Measurements from ENCODE around the gene CREB3L4.

CREB3L4 gene

GRCh38 chr1:153937331-153937730 lies 30.4 kb upstream of the CREB3L4 start:
- no peak for DNase-seq (ENCODE audit: low read depth)

- DNase-seq (ENCODE audit: low read depth): no peak
Observed at GRCh38 chr1:153938996-153939395, 28.7 kb upstream of the CREB3L4 start.

- no peak for DNase-seq (ENCODE audit: low read depth)
Observed at GRCh38 chr1:153939476-153939875, 28.2 kb upstream of the CREB3L4 start.

- no peak for DNase-seq (ENCODE audit: low read depth)
Observed at GRCh38 chr1:153940756-153941155, 26.9 kb upstream of the CREB3L4 start.

- no peak for DNase-seq (ENCODE audit: low read depth)
Observed at GRCh38 chr1:153941826-153942725, 25.6 kb upstream of the CREB3L4 start.

GRCh38 chr1:153942766-153943549 lies 24.7 kb upstream of the CREB3L4 start:
- DNase-seq (ENCODE audit: low read depth): no peak

GRCh38 chr1:153944005-153944826 lies 23.5 kb upstream of the CREB3L4 start:
- DNase-seq (ENCODE audit: low read depth): no peak

- no peak for DNase-seq (ENCODE audit: low read depth)
Observed at GRCh38 chr1:153944827-153945117, 22.9 kb upstream of the CREB3L4 start.

GRCh38 chr1:153945131-153945794 lies 22.4 kb upstream of the CREB3L4 start:
- DNase-seq (ENCODE audit: low read depth): peak; percentile 70

- DNase-seq (ENCODE audit: low read depth): peak; percentile 63
Observed at GRCh38 chr1:153945795-153946621, 21.7 kb upstream of the CREB3L4 start.

- DNase-seq (ENCODE audit: low read depth): peak; percentile 58
Observed at GRCh38 chr1:153946622-153947241, 21.0 kb upstream of the CREB3L4 start, which contains the start of gene DENND4B. Gene DENND4B, minus strand, starts transcription at chr1:153946718. Its CDS starts 2,344 bp downstream, at chr1:153944374.

- no peak for DNase-seq (ENCODE audit: low read depth)
Observed at GRCh38 chr1:153951183-153951582, 16.5 kb upstream of the CREB3L4 start.

- DNase-seq (ENCODE audit: low read depth): no peak
Observed at GRCh38 chr1:153951801-153952200, 15.9 kb upstream of the CREB3L4 start.

GRCh38 chr1:153953859-153954365 lies 13.8 kb upstream of the CREB3L4 start:
- DNase-seq (ENCODE audit: low read depth): no peak

GRCh38 chr1:153954826-153955225 lies 12.9 kb upstream of the CREB3L4 start:
- no peak for DNase-seq (ENCODE audit: low read depth)

GRCh38 chr1:153956997-153957715 lies 10.5 kb upstream of the CREB3L4 start:
- DNase-seq (ENCODE audit: low read depth): no peak

- DNase-seq (ENCODE audit: low read depth): no peak
Observed at GRCh38 chr1:153957744-153958110, 10.0 kb upstream of the CREB3L4 start.

GRCh38 chr1:153958111-153958960 lies 9.4 kb upstream of the CREB3L4 start, which contains the start of gene CRTC2:
Gene CRTC2, minus strand, starts transcription at chr1:153958612. Its CDS starts 115 bp downstream, at chr1:153958497.
- peak; percentile 97 for DNase-seq (ENCODE audit: low read depth)

GRCh38 chr1:153958961-153959260 lies 8.8 kb upstream of the CREB3L4 start:
- DNase-seq (ENCODE audit: low read depth): no peak
